ENCODE measurements around the gene CENATAC. TPM values are rescaled to one million over a fixed set of nuclear protein-coding genes. Genes with fewer than 3 reads are reported as not detected.

CENATAC gene
- total RNA-seq, 1 experiment from 2014 or later = 88.0 TPM

DNA sequence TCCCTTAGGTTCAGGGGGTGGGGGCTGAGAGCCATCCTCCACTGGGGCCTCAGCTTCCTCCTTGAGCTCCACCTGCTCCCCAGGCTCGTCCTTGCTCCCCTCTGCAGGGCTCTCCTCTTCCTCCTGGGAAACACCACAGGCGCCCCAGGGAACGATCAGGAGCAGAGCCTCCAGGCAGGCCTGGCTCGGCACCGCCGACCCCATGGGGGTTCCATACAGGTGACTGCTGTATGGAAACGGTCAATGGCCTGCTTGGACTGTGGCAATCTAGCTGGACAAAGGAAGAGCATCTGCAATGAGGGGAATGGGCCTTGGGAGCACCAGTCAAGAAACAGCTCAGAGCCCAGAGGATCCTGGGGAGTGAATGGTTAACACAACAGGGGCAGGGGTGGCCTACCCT is 51.1 kb downstream of the CENATAC start:
- Histone ChIP-seq H3K9me3 (ENCODE audit: low read length) (no peaks in the 10 kb centered on the region), H3K27ac (ENCODE audit: low read length) (no peak overlapping the region), H3K9me2 (replicated peaks; ENCODE audit: low read length) (no peaks in the 10 kb centered on the region), H3K4me2 (ENCODE audit: low read length) (no peak overlapping the region), H3K4me1 (ENCODE audit: insufficient read depth, low read length) (no peaks in the 10 kb centered on the region), H3K79me2 (ENCODE audit: low read length) (0 out of 2 replicates have a peak, but pooled peaks cover 4% of the 10 kb centered on the region), H3K4me3 (ENCODE audit: low read length) (no peak overlapping the region), H4K20me1 (ENCODE audit: low read length) (no peaks in the 10 kb centered on the region), H3F3A (ENCODE audit: low read length, unreplicated experiment) (no peaks in the 10 kb centered on the region), H3K36me3 (ENCODE audit: low read depth, low read length) (peaks cover 73% of the 10 kb centered on the region), H3K27me3 (ENCODE audit: low read length) (no peaks in the 10 kb centered on the region), H3K9ac (ENCODE audit: low read length) (no peak overlapping the region), H2AFZ (ENCODE audit: low read length) (no peak overlapping the region)
- no peak for DNase-seq
- BruUV-seq (replicated peaks) = no TSS peak
- ATAC-seq = no peak
- CTCF ChIA-PET = no interaction called here
- TF ChIP-seq EZH2phosphoT487 (IDR thresholded peaks at IDR 0.05; ENCODE audit: borderline replicate concordance, low read length) (no peak), EZH2 (IDR thresholded peaks at IDR 0.05; ENCODE audit: low read length, unreplicated experiment) (no peak)
- TF ChIP-seq, protein P1, sequence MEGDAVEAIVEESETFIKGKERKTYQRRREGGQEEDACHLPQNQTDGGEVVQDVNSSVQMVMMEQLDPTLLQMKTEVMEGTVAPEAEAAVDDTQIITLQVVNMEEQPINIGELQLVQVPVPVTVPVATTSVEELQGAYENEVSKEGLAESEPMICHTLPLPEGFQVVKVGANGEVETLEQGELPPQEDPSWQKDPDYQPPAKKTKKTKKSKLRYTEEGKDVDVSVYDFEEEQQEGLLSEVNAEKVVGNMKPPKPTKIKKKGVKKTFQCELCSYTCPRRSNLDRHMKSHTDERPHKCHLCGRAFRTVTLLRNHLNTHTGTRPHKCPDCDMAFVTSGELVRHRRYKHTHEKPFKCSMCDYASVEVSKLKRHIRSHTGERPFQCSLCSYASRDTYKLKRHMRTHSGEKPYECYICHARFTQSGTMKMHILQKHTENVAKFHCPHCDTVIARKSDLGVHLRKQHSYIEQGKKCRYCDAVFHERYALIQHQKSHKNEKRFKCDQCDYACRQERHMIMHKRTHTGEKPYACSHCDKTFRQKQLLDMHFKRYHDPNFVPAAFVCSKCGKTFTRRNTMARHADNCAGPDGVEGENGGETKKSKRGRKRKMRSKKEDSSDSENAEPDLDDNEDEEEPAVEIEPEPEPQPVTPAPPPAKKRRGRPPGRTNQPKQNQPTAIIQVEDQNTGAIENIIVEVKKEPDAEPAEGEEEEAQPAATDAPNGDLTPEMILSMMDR (conservative IDR thresholded peaks at IDR 0.05; ENCODE audit: low read depth, low read length) = no peak
- intact Hi-C loops (cut with micrococcal nuclease) = no loop called here
- POLR2A ChIA-PET (ENCODE audit: unreplicated experiment) = no interaction called here

DNA sequence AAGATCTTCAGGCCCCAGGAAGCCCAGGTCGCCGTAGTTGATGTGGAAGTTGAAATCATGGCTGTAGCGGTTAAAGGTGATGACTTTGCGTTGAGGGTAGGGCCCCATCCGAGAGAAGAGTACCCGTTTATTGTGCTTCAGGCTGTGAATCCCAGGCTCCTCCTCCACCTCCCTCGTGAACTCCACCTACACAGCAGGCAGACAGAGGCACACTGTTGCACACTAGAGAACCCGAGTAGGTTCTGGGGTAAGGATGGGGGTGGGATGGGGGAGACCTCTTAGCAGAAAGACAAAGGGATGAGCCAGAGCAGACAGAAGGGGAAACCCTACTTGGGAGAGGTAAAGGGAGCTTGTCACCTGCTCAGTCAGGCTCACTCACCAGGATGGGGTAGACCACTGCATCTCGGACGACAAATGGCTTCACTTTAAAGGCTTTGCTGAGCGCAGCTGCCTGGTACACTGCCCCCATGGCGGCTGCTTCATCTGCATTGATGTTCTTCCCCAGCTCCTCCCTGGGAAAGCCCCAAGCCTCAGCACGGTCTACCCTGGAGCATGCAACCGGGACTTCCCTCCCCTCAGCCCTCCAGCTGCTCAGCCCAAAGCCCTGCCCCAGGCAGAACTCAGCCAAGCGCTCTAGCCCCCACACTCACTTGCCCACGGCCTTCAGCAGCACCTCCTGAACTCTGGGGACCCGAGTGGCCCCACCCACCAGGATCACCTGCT is 53.7 kb downstream of the CENATAC start:
- TSS peak; percentile 2 for BruUV-seq (replicated peaks)
- Histone ChIP-seq H3K4me3 (ENCODE audit: low read length) (no peak overlapping the region), H3K9ac (ENCODE audit: low read length) (no peak overlapping the region), H3K27me3 (ENCODE audit: low read length) (no peaks in the 10 kb centered on the region), H3K9me3 (ENCODE audit: low read length) (no peaks in the 10 kb centered on the region), H3K4me1 (ENCODE audit: insufficient read depth, low read length) (peaks cover 8% of the 10 kb centered on the region), H2AFZ (ENCODE audit: low read length) (no peak overlapping the region), H4K20me1 (ENCODE audit: low read length) (0 out of 2 replicates have a peak, but pooled peaks cover 10% of the 10 kb centered on the region), H3K4me2 (ENCODE audit: low read length) (no peak overlapping the region), H3K27ac (ENCODE audit: low read length) (no peak overlapping the region), H3K79me2 (ENCODE audit: low read length) (peaks cover 29% of the 10 kb centered on the region), H3F3A (ENCODE audit: low read length, unreplicated experiment) (no peaks in the 10 kb centered on the region), H3K36me3 (ENCODE audit: low read depth, low read length) (peaks cover 77% of the 10 kb centered on the region), H3K9me2 (replicated peaks; ENCODE audit: low read length) (no peaks in the 10 kb centered on the region)
- CTCF ChIA-PET = no interaction called here
- ATAC-seq = no peak
- no peak for DNase-seq
- TF ChIP-seq, protein P1 (conservative IDR thresholded peaks at IDR 0.05; ENCODE audit: low read depth, low read length) = no peak
- TF ChIP-seq EZH2 (IDR thresholded peaks at IDR 0.05; ENCODE audit: low read length, unreplicated experiment) (no peak), EZH2phosphoT487 (IDR thresholded peaks at IDR 0.05; ENCODE audit: borderline replicate concordance, low read length) (no peak)
- intact Hi-C loops (cut with micrococcal nuclease) = no loop called here
- POLR2A ChIA-PET (ENCODE audit: unreplicated experiment) = no interaction called here

DNA sequence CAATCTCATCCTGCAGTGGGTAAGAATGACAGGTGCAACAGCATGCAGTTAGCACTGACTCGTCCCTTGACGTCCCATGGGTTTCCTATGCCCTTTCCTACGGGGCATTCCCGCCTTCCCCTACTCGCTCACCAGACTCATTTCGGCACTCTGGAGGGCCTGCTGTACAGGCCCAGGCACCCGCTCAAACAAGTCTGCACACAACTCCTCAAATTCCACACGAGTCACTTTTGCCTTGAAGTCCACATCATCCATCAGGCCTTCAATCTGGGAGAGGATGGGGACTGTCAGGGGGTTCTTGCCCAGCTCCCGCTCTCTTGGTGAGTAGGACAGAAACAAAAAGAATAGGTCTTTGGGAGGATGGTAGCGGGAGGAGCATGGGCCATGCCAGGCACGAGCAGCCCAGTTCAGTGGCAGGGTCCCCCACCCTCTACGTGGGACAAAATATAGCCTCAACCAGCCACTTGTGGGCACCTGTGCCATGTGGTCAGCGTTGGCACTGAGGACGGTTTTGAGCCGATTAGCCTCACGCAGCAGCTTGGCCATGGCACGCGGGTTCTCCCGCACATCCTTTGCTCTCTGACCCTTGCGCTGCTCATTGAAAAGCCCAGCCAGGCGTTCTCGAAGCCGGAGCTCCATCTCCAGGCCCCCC is 54.4 kb downstream of the CENATAC start:
- Histone ChIP-seq H3K4me3 (ENCODE audit: low read length) (no peak overlapping the region), H3K9me3 (ENCODE audit: low read length) (no peaks in the 10 kb centered on the region), H2AFZ (ENCODE audit: low read length) (no peak overlapping the region), H3K36me3 (ENCODE audit: low read depth, low read length) (peaks cover 72% of the 10 kb centered on the region), H3K4me2 (ENCODE audit: low read length) (no peak overlapping the region), H3F3A (ENCODE audit: low read length, unreplicated experiment) (no peaks in the 10 kb centered on the region), H4K20me1 (ENCODE audit: low read length) (0 out of 2 replicates have a peak, but pooled peaks cover 10% of the 10 kb centered on the region), H3K9me2 (replicated peaks; ENCODE audit: low read length) (no peaks in the 10 kb centered on the region), H3K27me3 (ENCODE audit: low read length) (no peaks in the 10 kb centered on the region), H3K27ac (ENCODE audit: low read length) (no peak overlapping the region), H3K4me1 (ENCODE audit: insufficient read depth, low read length) (peaks cover 8% of the 10 kb centered on the region), H3K9ac (ENCODE audit: low read length) (no peak overlapping the region), H3K79me2 (ENCODE audit: low read length) (peaks cover 32% of the 10 kb centered on the region)
- no peak for ATAC-seq
- no peak for DNase-seq
- TF ChIP-seq, protein P1 (conservative IDR thresholded peaks at IDR 0.05; ENCODE audit: low read depth, low read length) = no peak
- ChIA-PET POLR2A (ENCODE audit: unreplicated experiment) (no interaction called here), CTCF (no interaction called here)
- intact Hi-C loops (cut with micrococcal nuclease) = no loop called here
- BruUV-seq (replicated peaks) = no TSS peak

Data from PC-3 (cell line).